ENCODE results near the gene SYNGR4. TPM values are rescaled to one million over a fixed set of nuclear protein-coding genes. Genes with fewer than 3 reads are reported as not detected.

The SYNGR4 gene
- total RNA-seq, 1 donor from 2014 or later: not detected

DNA sequence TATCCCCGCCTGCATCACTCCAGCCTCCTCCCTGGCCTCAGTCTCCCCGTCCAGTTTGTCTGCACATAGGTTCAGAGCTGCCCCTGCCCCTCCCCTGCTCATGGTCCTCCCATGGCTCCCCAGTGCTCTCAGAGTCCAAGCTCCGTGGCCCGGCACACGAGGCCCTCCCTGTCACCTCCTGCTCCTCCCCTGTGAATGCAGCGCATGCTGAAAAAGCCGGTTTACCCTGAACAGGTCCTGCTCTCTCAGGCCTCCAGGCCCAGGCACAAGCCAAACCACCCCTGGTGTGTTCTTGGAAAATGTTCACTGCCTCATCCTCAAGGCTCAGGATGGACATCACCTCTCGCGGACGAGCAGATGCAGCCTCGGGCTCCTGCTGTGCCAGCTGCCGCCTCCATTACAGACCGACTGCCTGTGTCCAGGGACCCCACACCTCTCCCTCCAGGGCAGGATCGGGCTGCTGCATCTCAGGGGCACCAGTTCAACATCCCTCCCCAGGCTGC lies 25.9 kb upstream of the SYNGR4 start:
- H3K27ac Mint-ChIP-seq (ENCODE audit: unreplicated experiment): no peak overlapping the region
- TF ChIP-seq, protein P1, sequence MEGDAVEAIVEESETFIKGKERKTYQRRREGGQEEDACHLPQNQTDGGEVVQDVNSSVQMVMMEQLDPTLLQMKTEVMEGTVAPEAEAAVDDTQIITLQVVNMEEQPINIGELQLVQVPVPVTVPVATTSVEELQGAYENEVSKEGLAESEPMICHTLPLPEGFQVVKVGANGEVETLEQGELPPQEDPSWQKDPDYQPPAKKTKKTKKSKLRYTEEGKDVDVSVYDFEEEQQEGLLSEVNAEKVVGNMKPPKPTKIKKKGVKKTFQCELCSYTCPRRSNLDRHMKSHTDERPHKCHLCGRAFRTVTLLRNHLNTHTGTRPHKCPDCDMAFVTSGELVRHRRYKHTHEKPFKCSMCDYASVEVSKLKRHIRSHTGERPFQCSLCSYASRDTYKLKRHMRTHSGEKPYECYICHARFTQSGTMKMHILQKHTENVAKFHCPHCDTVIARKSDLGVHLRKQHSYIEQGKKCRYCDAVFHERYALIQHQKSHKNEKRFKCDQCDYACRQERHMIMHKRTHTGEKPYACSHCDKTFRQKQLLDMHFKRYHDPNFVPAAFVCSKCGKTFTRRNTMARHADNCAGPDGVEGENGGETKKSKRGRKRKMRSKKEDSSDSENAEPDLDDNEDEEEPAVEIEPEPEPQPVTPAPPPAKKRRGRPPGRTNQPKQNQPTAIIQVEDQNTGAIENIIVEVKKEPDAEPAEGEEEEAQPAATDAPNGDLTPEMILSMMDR (IDR thresholded peaks at IDR 0.05): no peak
- no peak overlapping the region for H3K4me3 Mint-ChIP-seq (ENCODE audit: unreplicated experiment)
- no peaks in the 10 kb centered on the region for H3K36me3 Mint-ChIP-seq (ENCODE audit: unreplicated experiment)
- H3K9me3 Mint-ChIP-seq (ENCODE audit: unreplicated experiment): no peaks in the 10 kb centered on the region
- no peak for DNase-seq (ENCODE audit: extremely low spot score, unreplicated experiment)
- no peaks in the 10 kb centered on the region for H3K27me3 Mint-ChIP-seq (ENCODE audit: unreplicated experiment)
- peaks cover 8% of the 10 kb centered on the region for H3K4me1 Mint-ChIP-seq (ENCODE audit: unreplicated experiment)

DNA sequence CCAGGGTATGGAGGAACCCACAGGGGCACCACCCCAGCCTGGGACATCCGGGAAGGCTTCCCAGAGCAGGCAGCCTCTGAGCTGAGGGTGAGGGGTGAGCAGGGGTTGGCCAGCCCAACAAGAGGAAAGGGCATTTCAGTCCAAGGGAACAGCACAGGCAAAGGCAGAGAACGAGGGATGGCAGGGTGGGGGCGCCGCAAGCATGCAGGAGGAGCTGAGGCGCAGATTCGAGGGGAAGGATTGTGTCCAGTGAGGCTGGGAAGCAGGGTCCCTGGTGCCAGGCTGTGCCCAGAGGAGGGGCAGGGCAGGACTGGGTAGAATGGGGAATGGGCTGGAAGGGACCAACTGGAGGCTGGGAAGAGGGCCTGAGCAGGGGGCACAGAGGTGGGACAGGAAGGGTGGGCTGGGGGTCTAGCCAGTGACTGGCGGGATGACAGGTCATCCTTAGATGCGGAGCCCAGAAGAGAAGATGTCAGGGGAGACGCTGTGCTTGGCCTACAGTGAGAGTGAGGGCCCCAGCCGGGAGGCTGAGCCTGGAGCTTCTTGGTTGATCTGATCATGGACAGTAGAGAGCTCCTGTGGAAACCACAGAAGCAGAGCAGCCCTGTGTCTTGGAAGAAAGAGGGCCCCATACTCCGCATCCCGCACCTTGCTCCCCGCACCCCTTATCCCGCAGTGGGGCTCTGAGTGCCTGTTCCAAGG lies 25.2 kb upstream of the SYNGR4 start:
- Mint-ChIP-seq H3K4me3 (ENCODE audit: unreplicated experiment) (no peak overlapping the region), H3K36me3 (ENCODE audit: unreplicated experiment) (no peaks in the 10 kb centered on the region), H3K4me1 (ENCODE audit: unreplicated experiment) (peaks cover 5% of the 10 kb centered on the region), H3K27me3 (ENCODE audit: unreplicated experiment) (no peaks in the 10 kb centered on the region), H3K9me3 (ENCODE audit: unreplicated experiment) (no peaks in the 10 kb centered on the region), H3K27ac (ENCODE audit: unreplicated experiment) (no peak overlapping the region)
- TF ChIP-seq, protein P1 (IDR thresholded peaks at IDR 0.05): no peak
- no peak for DNase-seq (ENCODE audit: extremely low spot score, unreplicated experiment)

- no peaks in the 10 kb centered on the region for H3K36me3 Mint-ChIP-seq (ENCODE audit: unreplicated experiment)
- TF ChIP-seq, protein P1 (IDR thresholded peaks at IDR 0.05): no peak
- no peak overlapping the region for H3K27ac Mint-ChIP-seq (ENCODE audit: unreplicated experiment)
- H3K4me1 Mint-ChIP-seq (ENCODE audit: unreplicated experiment): no peaks in the 10 kb centered on the region
- H3K27me3 Mint-ChIP-seq (ENCODE audit: unreplicated experiment): no peaks in the 10 kb centered on the region
- H3K4me3 Mint-ChIP-seq (ENCODE audit: unreplicated experiment): no peak overlapping the region
- no peaks in the 10 kb centered on the region for H3K9me3 Mint-ChIP-seq (ENCODE audit: unreplicated experiment)
- DNase-seq (ENCODE audit: extremely low spot score, unreplicated experiment): no peak
Measured at GRCh38 chr19:48340995-48341394, 23.2 kb upstream of the SYNGR4 start.

DNA sequence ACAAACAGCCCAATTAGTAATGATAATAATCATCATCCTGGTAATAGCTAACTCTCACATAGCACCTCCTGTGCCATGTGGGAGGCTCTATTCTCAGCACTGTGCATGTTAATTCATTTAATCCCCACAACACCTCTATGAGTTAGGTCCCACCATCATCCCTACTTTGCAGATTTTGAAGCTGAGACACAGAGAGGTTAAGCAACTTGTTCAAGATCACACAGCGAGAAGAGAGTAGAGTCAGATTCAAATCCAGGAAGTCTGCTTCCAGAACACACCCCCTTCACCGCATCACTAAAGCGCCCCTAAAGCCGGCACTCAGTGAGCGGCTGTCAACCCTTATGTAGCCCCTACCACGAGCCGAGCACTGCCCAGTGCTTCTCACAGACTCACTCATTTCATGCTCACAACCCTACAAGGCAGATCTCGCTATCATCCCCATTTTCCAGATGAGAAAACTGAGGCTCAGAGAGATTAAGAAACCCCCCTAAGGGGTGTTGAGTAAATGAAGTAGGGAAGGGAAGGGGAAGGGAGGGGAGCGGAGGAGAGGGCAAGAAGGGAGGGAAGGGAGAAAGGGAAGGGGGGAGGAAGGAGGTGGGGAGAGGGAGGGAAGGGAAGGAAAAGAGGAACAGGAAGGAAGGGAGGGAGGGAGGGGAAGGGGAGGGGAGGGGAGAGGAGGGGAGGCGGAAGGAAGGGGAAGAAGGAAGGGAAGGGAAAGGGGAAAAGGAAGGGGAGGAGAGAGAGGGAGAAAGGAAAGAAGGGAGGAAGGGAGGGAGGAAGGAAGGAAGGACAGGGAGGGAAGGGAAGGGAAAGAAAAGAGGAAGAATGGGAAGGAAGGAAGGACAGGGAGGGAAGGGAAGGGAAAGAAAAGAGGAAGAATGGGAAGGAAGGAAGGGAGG lies 22.4 kb upstream of the SYNGR4 start:
- no peak overlapping the region for H3K27ac Mint-ChIP-seq (ENCODE audit: unreplicated experiment)
- H3K4me1 Mint-ChIP-seq (ENCODE audit: unreplicated experiment): no peaks in the 10 kb centered on the region
- H3K36me3 Mint-ChIP-seq (ENCODE audit: unreplicated experiment): no peaks in the 10 kb centered on the region
- H3K4me3 Mint-ChIP-seq (ENCODE audit: unreplicated experiment): no peak overlapping the region
- no peaks in the 10 kb centered on the region for H3K9me3 Mint-ChIP-seq (ENCODE audit: unreplicated experiment)
- TF ChIP-seq, protein P1 (IDR thresholded peaks at IDR 0.05): no peak
- H3K27me3 Mint-ChIP-seq (ENCODE audit: unreplicated experiment): no peaks in the 10 kb centered on the region
- no peak for DNase-seq (ENCODE audit: extremely low spot score, unreplicated experiment)

- H3K4me3 Mint-ChIP-seq (ENCODE audit: unreplicated experiment): no peak overlapping the region
- TF ChIP-seq, protein P1 (IDR thresholded peaks at IDR 0.05): no peak
- no peaks in the 10 kb centered on the region for H3K9me3 Mint-ChIP-seq (ENCODE audit: unreplicated experiment)
- no peaks in the 10 kb centered on the region for H3K4me1 Mint-ChIP-seq (ENCODE audit: unreplicated experiment)
- no peak overlapping the region for H3K27ac Mint-ChIP-seq (ENCODE audit: unreplicated experiment)
- H3K36me3 Mint-ChIP-seq (ENCODE audit: unreplicated experiment): no peaks in the 10 kb centered on the region
- no peak for DNase-seq (ENCODE audit: extremely low spot score, unreplicated experiment)
- H3K27me3 Mint-ChIP-seq (ENCODE audit: unreplicated experiment): no peaks in the 10 kb centered on the region
Measured at GRCh38 chr19:48342414-48342738, 21.8 kb upstream of the SYNGR4 start.
